ENCODE measurements around the gene KTN1.

Gene KTN1

DNA sequence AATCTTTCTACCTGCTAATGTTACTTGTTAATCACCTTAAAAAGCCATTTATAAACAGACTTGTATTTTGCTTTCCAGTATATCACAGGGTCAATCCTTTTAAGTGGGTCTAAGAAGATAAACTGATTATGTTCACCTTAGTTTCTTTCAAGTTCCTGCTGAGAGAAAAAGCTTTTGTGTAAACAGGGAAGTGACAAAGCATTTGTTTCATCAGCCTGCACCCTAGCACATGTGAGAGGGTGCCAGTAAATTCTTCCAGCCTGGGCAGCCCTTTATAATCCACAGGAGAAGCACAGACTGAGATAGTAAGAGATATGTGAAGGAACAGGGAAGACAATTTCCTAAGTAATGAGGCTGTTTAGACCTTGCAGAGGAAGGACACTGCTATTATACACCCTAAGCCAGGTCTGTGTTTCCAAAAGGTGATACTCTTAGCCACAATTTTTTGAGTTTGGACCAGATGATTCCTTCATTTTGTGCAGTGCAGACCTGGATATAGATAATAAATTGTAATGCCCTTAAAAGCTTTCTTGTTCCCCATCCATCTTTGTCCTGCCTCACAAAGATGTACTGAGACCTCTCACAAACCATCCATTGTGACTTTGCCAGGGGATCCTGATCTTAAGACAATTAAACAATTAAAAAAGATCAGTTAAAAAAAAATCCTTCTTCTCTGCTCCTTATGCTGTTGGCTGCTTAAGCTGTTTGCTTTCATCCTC is 150.7 kb downstream of the KTN1 start:
- TF ChIP-seq GLIS3 (CRISPR knock-in tag; IDR thresholded peaks at IDR 0.05) (no peak), ZNF70 (CRISPR knock-in tag; IDR thresholded peaks at IDR 0.05) (no peak), TCF4 (CRISPR knock-in tag; IDR thresholded peaks at IDR 0.05; ENCODE audit: borderline replicate concordance) (no peak), RARB (CRISPR knock-in tag; IDR thresholded peaks at IDR 0.05) (no peak), ZNF8 (CRISPR knock-in tag; IDR thresholded peaks at IDR 0.05) (no peak)
- TF ChIP-seq, protein P1, sequence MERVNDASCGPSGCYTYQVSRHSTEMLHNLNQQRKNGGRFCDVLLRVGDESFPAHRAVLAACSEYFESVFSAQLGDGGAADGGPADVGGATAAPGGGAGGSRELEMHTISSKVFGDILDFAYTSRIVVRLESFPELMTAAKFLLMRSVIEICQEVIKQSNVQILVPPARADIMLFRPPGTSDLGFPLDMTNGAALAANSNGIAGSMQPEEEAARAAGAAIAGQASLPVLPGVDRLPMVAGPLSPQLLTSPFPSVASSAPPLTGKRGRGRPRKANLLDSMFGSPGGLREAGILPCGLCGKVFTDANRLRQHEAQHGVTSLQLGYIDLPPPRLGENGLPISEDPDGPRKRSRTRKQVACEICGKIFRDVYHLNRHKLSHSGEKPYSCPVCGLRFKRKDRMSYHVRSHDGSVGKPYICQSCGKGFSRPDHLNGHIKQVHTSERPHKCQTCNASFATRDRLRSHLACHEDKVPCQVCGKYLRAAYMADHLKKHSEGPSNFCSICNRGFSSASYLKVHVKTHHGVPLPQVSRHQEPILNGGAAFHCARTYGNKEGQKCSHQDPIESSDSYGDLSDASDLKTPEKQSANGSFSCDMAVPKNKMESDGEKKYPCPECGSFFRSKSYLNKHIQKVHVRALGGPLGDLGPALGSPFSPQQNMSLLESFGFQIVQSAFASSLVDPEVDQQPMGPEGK (CRISPR knock-in tag; IDR thresholded peaks at IDR 0.05; ENCODE audit: borderline replicate concordance) = no peak
- ATAC-seq = no peak

- ATAC-seq = no peak
- TF ChIP-seq BACH2 (CRISPR knock-in tag; IDR thresholded peaks at IDR 0.05; ENCODE audit: borderline replicate concordance) (no peak), TSHZ2 (CRISPR knock-in tag; IDR thresholded peaks at IDR 0.05) (no peak), TOX (CRISPR knock-in tag; IDR thresholded peaks at IDR 0.05; ENCODE audit: borderline replicate concordance) (no peak), ZFP30 (CRISPR knock-in tag; IDR thresholded peaks at IDR 0.05) (no peak), ARNTL (CRISPR knock-in tag; IDR thresholded peaks at IDR 0.05; ENCODE audit: borderline replicate concordance, low read depth) (no peak), TCF4 (CRISPR knock-in tag; IDR thresholded peaks at IDR 0.05; ENCODE audit: borderline replicate concordance) (no peak), ISL1 (CRISPR knock-in tag; IDR thresholded peaks at IDR 0.05) (no peak), RARB (CRISPR knock-in tag; IDR thresholded peaks at IDR 0.05) (no peak), SNAI2 (CRISPR knock-in tag; IDR thresholded peaks at IDR 0.05) (no peak), ESRRG (CRISPR knock-in tag; IDR thresholded peaks at IDR 0.05) (no peak), OSR1 (CRISPR knock-in tag; IDR thresholded peaks at IDR 0.05) (no peak), ZNF8 (CRISPR knock-in tag; IDR thresholded peaks at IDR 0.05) (no peak), CREB5 (CRISPR knock-in tag; IDR thresholded peaks at IDR 0.05; ENCODE audit: low read depth) (no peak), ZC3H10 (CRISPR knock-in tag; IDR thresholded peaks at IDR 0.05) (no peak), ZFP3 (CRISPR knock-in tag; IDR thresholded peaks at IDR 0.05) (no peak), GLIS3 (CRISPR knock-in tag; IDR thresholded peaks at IDR 0.05) (no peak)
- TF ChIP-seq, protein P1 (CRISPR knock-in tag; IDR thresholded peaks at IDR 0.05; ENCODE audit: borderline replicate concordance) = no peak
- TF ChIP-seq, protein P2, sequence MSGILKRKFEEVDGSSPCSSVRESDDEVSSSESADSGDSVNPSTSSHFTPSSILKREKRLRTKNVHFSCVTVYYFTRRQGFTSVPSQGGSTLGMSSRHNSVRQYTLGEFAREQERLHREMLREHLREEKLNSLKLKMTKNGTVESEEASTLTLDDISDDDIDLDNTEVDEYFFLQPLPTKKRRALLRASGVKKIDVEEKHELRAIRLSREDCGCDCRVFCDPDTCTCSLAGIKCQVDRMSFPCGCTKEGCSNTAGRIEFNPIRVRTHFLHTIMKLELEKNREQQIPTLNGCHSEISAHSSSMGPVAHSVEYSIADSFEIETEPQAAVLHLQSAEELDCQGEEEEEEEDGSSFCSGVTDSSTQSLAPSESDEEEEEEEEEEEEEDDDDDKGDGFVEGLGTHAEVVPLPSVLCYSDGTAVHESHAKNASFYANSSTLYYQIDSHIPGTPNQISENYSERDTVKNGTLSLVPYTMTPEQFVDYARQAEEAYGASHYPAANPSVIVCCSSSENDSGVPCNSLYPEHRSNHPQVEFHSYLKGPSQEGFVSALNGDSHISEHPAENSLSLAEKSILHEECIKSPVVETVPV (CRISPR knock-in tag; IDR thresholded peaks at IDR 0.05) = no peak
- TF ChIP-seq, protein P3, sequence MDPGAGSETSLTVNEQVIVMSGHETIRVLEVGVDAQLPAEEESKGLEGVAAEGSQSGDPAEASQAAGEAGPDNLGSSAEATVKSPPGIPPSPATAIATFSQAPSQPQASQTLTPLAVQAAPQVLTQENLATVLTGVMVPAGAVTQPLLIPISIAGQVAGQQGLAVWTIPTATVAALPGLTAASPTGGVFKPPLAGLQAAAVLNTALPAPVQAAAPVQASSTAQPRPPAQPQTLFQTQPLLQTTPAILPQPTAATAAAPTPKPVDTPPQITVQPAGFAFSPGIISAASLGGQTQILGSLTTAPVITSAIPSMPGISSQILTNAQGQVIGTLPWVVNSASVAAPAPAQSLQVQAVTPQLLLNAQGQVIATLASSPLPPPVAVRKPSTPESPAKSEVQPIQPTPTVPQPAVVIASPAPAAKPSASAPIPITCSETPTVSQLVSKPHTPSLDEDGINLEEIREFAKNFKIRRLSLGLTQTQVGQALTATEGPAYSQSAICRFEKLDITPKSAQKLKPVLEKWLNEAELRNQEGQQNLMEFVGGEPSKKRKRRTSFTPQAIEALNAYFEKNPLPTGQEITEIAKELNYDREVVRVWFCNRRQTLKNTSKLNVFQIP (CRISPR knock-in tag; IDR thresholded peaks at IDR 0.05; ENCODE audit: borderline replicate concordance, low read depth) = no peak
These were observed 151.4 kb downstream of the KTN1 start for GRCh38 chr14:55731311-55731872.
